HG03571 (cell line): ENCODE measurements around the gene UGT2A1.

Experiments used
- ATAC-seq: cut with Tn5 transposase; IDR thresholded peaks from one replicate; pipeline ENCODE4 v1.9.1; 2021; ENCODE audit not compliant: unreplicated experiment

UGT2A1 gene

GRCh38 chr4:69591364-69591763 is 61.7 kb downstream of the UGT2A1 start:
- no peak for ATAC-seq

DNA sequence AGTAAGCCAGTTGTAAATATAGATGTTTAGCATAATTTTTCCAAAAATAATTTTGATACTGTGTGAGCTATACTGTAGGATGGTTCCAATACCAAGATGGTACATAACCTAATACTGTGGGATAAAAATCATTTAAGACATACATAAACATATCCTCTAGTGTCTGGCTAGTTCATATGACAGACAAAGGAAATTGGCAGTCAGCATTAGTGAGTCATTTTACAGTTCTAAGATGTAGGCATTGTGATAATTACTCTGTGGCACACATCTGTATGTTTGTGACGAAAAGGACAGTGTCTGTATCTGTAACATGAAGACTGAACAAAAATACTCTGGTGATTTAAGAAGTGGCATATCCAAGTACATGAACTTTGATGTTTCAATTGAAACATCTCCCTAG is 63.2 kb downstream of the UGT2A1 start:
- ATAC-seq, result no peak

- no peak for ATAC-seq
These were observed 68.9 kb downstream of the UGT2A1 start for GRCh38 chr4:69584135-69584534.

DNA sequence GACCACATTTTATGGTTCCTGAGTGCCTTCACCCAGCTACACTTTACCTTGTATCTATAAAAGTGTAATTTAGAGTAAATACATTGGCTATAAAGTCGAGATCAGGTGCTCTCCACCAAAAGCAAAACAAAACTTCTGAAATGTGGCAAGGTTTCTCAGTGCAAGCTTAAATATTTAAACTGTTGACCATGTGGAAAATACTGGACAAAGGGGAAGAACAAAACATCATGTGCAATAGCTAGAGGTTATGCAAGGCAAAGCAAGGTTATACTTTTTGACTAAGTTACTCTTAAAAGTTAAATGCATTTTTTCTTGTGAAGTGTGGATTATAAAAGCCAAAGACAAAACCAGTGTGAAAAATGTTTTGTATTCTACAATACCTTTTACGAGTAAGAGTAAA is 69.5 kb downstream of the UGT2A1 start:
- no peak for ATAC-seq

- no peak for ATAC-seq
These were observed 75.8 kb downstream of the UGT2A1 start for GRCh38 chr4:69577245-69577644.

GRCh38 chr4:69576251-69576877 is 76.7 kb downstream of the UGT2A1 start:
- ATAC-seq, result no peak

GRCh38 chr4:69568787-69569186 is 84.3 kb downstream of the UGT2A1 start:
- no peak for ATAC-seq

DNA sequence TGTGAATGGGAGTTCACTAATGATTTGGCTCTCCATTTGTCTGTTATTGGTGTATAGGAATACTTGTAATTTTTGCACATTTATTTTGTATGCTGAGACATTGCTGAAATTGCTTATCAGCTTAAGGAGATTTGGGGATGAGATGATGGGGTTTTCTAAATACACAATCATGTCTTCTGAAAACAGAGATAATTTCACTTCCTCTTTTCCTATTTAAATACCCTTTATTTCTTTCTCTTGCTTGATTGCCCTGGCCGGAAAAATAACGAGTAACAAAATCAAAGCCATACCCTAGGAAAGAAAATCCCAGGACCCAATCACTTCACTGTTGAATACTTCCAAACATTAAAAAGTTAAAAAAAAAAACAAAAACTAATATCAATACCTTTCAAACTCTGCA is 89.6 kb downstream of the UGT2A1 start:
- no peak for ATAC-seq

- ATAC-seq, result no peak
These were observed 103.4 kb downstream of the UGT2A1 start for GRCh38 chr4:69549651-69550050.

GRCh38 chr4:69546134-69546765 is 106.8 kb downstream of the UGT2A1 start:
- ATAC-seq, result no peak
